ENCODE data around the gene LRRC8D.
"Not testable (repeated sequence)": the region's sequence is repeated elsewhere in the genome, so short reads cannot be mapped to it uniquely, and the experiment has no call there.

LRRC8D gene

GRCh38 chr1:89913353-89914095, 92.7 kb downstream of the LRRC8D start:
- no peak for DNase-seq (ENCODE audit: low spot score)

GRCh38 chr1:89917353-89917752, 96.5 kb downstream of the LRRC8D start:
- no peak for DNase-seq (ENCODE audit: low spot score)

DNA sequence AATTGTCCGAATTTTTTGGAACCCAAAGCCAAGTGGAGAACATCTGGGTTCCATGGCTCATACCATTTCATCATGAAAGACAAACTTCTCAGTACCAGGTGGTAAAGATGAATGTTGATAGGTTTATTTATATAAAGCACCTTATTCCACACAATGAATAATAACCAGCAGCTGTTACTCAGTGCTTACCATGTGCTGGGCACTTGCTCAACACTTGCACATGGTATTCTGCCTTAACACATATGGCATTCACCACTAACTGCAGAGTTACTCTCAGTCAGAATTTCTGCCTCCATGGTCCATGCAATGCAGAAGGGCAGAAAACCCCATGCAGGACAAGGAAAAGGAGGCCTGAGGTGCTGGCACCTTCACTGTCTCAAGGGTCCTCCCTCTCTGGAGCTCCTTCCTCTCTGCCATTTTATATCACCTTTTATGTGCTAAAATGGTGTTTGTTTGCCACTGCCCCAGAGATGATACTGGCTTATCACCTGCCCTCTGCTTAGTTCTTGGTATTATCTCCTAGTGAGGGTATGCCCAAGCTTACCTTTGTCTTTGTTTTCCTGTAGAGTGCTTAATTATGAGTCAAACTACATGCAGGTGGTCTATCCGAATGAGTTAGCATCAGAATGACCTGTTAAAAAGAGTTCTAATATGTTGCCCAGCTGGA, 97.4 kb downstream of the LRRC8D start:
- no peak for DNase-seq (ENCODE audit: low spot score)

GRCh38 chr1:89918794-89919155, 97.9 kb downstream of the LRRC8D start:
- DNase-seq (ENCODE audit: low spot score) = no peak

DNA sequence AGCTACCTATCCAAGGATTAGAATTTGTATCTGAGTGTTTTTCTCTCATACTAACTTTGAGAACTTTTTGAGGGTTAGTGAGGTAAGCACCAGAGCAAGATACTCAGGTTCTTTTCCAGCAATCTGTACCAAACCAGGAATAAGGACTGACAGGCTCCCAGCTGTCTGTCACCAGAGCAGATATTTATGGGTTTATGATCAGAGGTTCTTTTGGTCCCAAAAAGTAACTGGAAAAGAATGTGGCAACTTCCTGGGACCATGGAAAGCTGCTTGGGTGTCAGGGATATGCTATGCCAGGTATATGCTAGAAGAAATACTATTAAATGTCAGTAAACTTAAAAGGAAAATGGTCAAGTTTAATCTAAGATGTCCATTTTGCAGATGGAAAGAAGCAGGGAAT, 98.3 kb downstream of the LRRC8D start:
- DNase-seq (ENCODE audit: low spot score) = no peak

- no peak for DNase-seq (ENCODE audit: low spot score)
Measured at GRCh38 chr1:89922911-89923310, 102.1 kb downstream of the LRRC8D start.

- no peak for DNase-seq (ENCODE audit: low spot score)
Measured at GRCh38 chr1:89923517-89923916, 102.7 kb downstream of the LRRC8D start.

DNA sequence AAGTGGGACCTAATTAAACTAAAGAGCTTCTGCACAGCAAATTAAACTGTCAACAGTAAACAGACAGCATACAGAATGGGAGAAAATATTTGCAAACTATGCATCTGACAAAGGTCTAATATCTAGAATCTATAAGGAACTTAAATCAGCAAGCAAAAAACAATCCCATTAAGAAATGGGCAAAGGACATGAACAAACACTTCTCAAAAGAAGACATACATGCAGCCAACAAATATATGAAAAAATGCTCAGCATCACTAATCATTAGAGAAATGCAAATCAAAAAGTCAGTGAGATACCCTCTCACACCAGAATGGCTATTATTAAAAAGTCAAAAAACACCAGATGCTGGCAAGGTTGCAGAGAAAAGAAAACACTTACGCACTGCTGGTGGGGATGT, 103.2 kb downstream of the LRRC8D start:
- DNase-seq (ENCODE audit: low spot score) = not testable (repeated sequence)

GRCh38 chr1:89927049-89927448, 106.2 kb downstream of the LRRC8D start:
- no peak for DNase-seq (ENCODE audit: low spot score)

GRCh38 chr1:89927478-89927877, 106.6 kb downstream of the LRRC8D start:
- no peak for DNase-seq (ENCODE audit: low spot score)

DNA sequence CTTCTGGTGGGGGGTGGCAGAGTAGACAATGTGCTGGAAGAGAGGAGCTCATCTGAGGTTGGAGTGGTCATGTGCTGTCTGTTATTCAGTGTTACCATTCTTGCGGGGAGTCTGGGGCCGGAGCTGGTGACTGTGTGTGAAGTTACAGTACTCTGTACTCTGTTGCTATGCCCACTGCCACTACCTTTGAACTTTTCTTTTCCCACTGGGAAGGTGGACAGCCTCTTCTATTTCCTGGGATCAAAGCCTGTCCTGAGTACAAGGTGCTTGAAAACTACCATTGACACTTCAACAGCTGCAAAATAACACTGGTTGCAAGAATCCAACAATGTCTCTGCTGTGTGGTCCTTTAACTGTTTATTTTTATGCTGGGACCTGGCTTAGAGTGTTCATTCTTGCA, 107.7 kb downstream of the LRRC8D start:
- DNase-seq (ENCODE audit: low spot score) = no peak

DNA sequence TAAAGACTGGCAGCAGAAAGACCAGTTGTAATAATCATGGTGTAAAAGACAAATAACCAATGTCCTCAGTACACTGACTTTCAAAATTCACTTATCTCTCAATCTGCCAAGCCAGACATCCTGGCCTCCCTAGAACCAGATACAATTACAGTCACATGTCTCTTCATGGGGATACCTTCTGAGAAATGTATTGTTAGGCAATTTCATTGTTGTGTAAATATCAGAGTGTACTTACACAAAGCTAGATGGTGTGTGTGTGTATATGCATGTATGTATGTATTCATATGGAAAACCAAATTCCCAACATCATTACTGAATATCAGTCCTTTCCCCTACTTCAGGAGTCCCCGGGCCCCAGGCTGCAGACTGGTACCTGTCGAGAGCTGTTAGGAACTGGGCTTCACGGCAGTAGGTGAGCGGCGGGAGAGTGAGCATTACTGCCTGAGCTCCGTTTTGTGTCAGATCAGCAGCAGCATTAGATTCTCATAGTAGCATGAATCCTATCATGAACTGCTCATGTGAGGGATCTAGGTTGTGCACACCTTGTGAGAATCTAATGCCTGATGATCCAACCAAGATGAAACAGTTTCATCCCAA, 108.7 kb downstream of the LRRC8D start:
- peak; percentile 57 for DNase-seq (ENCODE audit: low spot score)

- DNase-seq (ENCODE audit: low spot score) = no peak
Measured at GRCh38 chr1:89930579-89930978, 109.7 kb downstream of the LRRC8D start.

DNA sequence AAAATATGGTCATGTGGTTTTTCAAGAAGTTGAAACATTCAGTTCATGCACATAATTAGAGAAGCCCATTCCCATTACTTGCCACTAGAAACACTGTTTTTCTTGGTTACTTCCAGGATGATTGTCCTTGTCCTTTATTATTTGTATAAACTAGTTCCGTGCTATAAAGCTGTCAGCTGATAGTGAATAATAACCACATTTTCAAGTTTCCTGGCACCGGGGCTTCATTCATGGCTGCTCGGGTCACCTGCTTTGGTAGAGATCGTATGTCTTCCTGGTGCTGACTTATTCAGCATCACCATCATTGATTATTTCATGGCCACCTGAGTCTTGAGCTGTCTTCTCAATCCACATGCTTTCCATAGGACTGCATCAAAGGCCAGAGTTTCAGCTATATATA, 111.1 kb downstream of the LRRC8D start:
- no peak for DNase-seq (ENCODE audit: low spot score)

DNA sequence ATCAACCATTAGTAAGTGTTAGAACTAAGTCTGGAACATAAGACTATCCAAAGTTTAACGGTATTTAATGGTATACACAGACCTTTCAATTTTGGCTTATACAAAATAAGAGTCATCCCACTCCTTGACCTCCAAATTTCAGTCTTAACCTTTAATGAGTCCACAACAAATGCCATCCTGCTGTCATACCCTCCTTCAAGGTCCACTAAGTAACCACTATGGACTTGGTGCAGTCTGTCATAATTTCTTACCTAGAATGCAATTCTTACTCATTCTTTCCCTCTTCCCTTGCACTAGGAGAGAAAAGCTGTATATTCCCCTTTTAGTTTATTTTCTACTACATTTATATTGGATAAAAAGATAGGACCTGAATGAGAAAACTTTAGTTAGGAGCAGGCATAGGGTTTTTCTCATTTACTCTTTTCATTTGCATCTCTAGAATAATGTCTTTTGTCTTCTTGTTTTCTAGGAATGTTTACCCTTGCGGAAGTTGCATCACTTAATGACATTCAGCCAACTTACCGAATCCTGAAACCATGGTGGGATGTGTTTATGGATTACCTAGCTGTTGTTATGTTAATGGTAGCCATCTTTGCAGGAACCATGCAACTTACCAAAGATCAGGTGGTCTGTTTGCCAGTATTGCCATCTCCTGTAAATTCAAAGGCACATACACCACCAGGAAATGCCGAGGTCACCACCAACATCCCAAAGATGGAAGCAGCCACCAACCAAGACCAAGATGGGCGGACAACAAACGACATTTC, 111.9 kb downstream of the LRRC8D start:
- DNase-seq (ENCODE audit: low spot score) = no peak

GRCh38 chr1:89934461-89934860, 113.6 kb downstream of the LRRC8D start:
- DNase-seq (ENCODE audit: low spot score) = no peak

DNA sequence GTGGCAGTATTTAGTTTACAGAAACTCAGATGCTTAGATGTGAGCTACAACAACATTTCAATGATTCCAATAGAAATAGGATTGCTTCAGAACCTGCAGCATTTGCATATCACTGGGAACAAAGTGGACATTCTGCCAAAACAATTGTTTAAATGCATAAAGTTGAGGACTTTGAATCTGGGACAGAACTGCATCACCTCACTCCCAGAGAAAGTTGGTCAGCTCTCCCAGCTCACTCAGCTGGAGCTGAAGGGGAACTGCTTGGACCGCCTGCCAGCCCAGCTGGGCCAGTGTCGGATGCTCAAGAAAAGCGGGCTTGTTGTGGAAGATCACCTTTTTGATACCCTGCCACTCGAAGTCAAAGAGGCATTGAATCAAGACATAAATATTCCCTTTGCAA, 114.4 kb downstream of the LRRC8D start:
- DNase-seq (ENCODE audit: low spot score) = no peak

DNA sequence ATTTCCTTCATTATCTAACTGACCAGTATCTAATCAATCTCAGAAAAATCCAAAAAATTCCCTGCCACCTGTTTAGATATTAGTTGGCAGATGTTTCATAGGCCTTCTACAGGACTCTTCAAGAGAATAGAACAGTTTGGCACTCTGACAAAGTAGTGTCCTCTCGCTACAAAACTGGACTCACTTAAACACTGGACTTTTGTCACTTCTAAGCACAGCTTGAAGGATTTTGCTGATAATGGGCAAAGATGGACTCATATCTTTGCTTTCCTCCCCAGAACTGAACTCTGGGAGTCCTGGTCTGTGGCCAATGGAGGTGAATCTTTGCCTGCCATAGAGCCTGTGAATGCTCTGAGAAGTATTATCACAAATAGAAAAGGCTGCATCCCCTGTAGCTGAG, 115.9 kb downstream of the LRRC8D start:
- no peak for DNase-seq (ENCODE audit: low spot score)

DNA sequence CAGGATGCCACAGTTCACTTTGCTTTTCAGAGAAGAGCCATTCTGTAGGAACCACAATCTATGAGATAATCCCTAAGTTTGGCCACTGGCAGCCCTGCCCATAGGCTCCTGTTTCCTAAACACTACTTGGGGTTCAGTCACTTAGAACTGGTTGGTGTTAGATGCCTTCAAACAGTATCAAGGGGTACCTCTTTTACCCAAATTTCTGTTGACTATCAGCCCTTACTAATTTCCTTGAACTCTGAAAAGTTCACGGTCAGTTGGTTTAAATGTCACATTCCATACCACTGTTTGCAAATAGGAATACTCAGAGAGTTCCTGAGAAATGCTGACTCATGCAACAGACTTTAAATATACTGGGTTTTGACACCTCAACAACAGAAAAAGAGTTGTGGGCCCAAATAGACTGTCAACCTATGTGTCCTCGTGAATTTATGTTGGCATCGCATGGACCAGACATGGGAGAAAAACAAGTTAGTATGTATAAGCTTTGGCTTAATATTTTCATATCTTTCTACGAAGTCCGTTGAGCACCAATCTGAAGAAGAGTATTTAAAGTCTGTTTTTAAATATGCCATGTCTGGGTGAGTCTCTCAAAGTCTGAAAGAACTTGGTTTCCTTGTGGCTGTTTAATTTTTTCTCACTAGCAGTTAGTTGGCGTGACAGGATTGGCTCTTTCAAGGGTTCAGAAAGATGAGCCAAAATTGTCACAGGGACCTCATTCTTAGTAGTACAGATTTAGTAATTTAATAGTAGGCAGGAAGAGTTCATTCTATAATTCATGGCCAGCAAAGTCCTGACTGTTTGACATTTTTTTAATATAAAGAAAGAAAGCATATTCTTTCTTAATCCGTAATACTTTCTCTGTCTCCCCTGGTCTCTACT, 117.6 kb downstream of the LRRC8D start:
- DNase-seq (ENCODE audit: low spot score) = peak; percentile 23

GRCh38 chr1:89939059-89939570, 118.3 kb downstream of the LRRC8D start:
- no peak for DNase-seq (ENCODE audit: low spot score)

DNA sequence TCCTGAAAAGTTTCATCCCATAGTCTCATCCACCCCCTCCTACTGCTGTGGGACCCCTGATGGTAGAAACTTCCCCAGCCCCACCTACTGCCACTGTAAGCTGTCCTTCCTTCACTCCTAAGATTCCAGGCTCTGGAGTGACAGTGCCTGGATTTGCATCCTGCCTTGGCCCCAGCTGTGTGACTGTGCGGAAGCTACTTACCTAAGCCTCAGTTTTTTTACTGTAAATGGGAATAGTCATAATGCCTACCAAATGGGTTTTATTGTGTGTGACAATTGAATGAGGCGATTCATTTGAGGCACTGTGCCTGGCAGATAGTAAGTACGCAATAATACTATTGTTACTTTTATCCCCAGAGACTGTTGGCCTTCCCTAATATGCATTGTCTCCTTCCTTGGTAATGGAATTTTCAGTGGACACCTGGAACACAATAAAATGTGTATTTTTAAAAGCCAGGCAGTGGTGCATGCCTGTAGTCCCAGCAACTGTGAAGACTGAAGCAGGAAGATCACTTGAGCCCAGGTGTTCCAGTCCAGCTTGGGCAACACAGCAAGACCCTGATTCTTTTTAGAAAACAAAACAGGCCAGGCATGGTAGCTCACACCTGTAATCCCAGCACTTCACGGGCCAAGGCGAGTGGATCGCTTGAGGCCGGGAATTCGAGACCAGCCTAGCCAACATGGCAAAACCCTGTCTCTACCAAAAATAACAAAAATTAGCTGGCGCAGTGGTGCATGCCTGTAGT, 119.0 kb downstream of the LRRC8D start:
- no peak for DNase-seq (ENCODE audit: low spot score)
